Hematopoietic multipotent progenitor cell treated with erythropoietin and hydrocortisone succinate and interleukin-3 and kit ligand, for 17 days (in vitro differentiated cells): ENCODE data around the gene ZGLP1.

ENCODE experiments used
- DNase-seq: peaks from one replicate; pipeline ENCODE4 v3.0.0-alpha.2; 2015; ENCODE audit warnings: low spot score

Gene ZGLP1

DNA sequence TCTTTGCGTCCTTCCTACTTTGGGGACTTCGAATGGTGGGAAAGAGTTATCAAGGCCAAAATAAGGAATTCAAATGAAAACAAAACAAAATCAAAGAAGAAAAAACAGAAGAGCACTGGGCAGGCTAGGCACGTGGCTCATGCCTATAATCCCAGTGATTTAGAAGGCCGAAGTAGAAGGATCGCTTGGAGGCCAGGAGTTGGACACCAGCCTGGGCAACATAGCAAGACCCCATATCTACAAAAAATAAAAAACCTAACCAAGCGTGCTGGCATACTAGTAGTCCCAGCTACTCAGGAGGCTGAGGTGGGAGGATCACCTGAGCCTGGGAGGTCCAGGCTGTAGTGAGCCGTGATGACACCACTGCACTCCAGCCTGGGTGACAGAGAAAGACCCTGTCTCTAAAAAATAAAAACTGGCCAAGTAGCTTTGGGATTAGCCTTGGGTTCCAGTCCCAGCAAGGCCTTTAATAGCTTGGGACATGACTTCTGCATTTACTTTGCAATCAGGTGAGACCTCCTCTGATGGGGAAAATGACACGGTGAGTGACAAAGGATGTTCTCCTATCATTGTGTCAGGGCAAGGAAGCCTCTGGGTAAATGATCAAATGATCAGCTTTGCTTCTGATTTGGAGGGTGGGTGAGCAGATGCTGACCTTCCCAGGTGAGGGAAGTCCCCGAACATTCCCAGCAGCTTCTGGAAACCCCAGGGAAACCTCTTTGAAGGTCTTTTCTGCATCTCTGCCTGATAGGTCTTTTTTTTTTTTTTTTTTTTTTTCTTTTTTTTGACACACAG is 31.6 kb downstream of the ZGLP1 start:
- DNase-seq: no peak

DNA sequence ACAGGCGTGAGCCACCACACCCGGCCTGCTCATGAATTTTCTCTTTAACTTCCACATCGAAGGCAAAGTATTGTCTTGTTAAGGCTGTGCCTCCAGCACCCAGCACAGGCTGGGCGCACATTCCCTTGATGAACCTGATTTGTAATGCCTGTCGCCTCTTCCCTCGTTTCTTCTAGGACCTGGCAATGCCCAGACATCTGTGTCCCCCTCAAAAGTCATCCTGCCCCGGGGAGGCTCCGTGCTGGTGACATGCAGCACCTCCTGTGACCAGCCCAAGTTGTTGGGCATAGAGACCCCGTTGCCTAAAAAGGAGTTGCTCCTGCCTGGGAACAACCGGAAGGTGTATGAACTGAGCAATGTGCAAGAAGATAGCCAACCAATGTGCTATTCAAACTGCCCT is 35.0 kb downstream of the ZGLP1 start:
- no peak for DNase-seq

DNA sequence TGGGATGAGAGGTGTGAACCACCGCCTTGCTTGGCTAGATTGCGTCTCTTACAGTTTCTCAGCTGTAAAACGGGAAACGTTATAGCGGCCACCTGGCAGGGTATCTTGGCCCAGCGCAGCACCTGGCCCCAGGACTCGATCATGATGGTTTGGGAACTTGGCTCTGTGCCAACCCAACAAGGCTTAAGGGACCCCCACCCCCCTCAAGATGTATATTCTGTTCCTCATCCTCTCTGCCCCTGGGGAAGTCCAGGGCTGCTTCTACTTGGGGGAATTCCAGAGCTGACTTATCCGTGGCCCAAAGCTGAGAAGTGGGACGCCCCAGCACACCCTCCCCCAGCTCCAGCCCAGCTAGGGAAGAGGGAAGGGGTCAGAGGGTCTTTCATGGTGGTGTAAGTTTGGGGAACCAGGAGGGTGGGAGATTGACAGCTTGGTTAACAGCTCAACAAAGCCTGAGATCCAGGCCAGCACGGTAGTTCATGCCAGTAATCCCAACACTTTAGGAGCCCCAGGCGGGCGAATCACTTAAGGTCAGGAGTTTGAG is 38.0 kb downstream of the ZGLP1 start:
- no peak for DNase-seq

DNA sequence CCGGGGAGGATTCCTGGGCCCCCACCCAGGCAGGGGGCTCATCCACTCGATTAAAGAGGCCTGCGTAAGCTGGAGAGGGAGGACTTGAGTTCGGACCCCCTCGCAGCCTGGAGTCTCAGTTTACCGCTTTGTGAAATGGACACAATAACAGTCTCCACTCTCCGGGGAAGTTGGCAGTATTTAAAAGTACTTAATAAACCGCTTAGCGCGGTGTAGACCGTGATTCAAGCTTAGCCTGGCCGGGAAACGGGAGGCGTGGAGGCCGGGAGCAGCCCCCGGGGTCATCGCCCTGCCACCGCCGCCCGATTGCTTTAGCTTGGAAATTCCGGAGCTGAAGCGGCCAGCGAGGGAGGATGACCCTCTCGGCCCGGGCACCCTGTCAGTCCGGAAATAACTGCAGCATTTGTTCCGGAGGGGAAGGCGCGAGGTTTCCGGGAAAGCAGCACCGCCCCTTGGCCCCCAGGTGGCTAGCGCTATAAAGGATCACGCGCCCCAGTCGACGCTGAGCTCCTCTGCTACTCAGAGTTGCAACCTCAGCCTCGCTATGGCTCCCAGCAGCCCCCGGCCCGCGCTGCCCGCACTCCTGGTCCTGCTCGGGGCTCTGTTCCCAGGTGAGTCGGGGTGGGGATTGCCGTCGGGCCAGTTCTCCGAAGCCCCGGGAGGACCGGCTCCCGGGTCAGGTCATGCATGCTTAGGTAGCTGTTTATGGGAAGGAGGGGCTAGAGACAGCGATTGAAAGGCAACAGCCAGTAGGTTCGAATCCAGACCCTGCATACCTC is 38.8 kb downstream of the ZGLP1 start, which contains the start of gene ICAM1:
Gene ICAM1, plus strand, starts transcription at position 505 of the 779 bp plus-strand sequence. Its CDS starts 40 bp downstream, at position 545.
- DNase-seq: no peak

DNA sequence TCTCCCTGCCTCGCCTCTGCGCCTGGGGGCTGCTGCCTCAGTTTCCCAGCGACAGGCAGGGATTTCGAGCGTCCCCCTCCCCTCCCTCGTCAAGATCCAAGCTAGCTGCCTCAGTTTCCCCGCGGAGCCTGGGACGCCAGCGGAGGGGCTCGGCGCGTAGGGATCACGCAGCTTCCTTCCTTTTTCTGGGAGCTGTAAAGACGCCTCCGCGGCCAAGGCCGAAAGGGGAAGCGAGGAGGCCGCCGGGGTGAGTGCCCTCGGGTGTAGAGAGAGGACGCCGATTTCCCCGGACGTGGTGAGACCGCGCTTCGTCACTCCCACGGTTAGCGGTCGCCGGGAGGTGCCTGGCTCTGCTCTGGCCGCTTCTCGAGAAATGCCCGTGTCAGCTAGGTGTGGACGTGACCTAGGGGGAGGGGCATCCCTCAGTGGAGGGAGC is 39.4 kb downstream of the ZGLP1 start:
- DNase-seq: no peak

DNA sequence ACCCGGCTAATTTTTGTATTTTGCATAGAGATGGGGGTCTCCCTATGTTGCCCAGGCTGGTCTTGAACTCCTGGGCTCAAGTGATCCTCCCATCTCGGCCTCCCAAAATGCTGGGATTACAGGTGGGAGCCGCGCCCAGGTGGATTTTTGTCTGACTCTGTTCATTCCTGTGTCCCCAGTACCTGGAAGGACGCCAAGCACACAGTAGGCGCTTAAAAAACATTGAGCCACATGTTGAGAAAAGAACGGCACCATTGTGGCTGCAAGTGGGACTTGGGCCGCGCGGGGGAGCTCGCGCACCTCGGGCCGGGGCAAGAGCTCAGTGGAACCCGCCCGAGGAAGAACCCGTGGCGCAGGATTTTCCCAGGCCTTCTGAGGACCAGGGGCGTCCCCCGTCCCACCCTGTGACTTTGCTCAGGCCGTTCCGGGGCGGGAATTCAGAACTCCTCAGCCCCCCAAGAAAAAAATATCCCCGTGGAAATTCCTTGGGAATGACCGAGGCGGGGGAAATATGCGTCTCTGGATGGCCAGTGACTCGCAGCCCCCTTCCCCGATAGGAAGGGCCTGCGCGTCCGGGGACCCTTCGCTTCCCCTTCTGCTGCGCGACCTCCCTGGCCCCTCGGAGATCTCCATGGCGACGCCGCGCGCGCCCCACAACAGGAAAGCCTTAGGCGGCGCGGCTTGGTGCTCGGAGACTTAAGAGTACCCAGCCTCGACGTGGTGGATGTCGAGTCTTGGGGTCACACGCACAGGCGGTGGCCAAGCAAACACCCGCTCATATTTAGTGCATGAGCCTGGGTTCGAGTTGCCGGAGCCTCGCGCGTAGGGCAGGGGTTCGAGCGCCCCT is 40.1 kb downstream of the ZGLP1 start:
- DNase-seq: peak; percentile 87

DNA sequence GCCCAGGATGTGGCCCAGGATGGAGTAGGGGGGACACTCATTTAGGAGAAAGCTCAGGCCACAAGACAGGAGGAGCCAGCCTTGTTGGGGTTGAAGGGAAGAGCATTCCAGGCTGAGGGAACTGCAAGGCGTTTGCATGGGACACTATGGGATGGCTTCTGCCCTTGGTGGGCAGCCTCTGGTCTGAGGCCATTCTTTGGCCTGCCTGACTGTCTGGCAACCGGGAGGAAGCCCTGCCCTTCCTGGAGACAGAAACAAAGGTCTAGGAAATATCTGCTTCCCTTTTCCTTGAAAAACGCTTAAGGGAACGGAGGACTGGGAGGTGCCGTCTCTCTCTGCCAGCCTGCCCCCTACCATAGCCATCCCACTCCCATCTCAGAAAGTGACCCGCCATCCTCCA is 41.5 kb downstream of the ZGLP1 start:
- DNase-seq: no peak

DNA sequence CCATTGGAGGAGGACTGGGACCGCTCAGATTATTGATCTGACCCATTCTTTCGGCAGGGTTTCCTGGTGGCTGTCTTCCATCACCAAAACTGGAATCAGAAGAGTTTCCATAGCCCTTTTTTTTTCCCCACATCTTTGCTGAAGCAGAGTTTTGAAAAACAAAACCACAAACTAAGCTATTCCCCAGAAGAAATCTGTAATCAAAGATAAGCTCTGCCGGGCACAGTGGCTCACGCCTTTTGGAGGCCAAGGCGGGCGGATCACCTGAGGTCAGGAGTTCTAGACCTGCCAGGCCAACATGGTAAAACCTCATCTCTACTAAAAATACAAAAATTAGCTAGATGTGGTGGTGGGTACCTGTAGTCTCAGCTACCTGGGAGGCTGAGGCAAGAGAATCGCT is 42.9 kb downstream of the ZGLP1 start:
- no peak for DNase-seq

DNA sequence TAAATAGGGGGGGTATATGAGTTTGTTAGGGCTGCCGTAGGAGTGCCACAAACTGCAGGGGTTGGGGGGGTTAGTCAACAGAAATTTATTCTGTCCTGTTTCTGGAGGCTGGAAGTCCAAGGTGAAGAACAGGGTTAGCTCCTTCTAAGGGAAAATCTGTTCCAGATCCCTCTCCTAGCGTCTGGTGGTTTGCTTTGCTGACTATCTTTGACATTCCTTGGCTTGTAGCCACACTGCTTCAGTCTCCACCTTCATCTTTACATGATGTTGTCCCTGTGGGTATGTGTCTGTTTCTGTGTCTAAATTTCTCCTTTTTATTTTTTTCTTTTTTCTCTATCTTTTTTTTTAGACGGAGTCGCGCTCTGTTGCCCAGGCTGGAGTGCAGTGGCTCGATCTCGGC is 46.8 kb downstream of the ZGLP1 start:
- no peak for DNase-seq

DNA sequence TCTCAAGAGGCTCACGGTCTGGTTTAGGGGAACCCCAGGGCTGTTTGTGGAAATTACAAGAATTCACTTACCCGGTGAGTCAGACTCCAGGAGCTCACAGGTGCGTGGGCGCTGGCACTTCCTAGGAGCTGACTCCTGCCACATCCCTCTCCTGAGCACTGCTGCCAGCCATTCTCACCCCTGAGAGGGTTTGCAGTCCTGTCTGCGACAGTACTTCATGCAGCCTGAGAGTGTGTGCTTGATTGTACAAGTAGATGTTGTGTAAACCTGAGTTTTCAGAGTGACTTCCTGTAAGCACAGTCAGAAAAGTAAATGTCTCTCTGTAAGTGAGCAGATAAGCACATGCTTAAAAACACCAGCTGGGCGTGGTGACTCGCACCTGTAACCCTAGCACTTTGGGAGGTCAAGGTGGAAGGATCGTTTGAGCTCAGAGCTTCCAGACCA is 49.5 kb downstream of the ZGLP1 start:
- DNase-seq: no peak

DNA sequence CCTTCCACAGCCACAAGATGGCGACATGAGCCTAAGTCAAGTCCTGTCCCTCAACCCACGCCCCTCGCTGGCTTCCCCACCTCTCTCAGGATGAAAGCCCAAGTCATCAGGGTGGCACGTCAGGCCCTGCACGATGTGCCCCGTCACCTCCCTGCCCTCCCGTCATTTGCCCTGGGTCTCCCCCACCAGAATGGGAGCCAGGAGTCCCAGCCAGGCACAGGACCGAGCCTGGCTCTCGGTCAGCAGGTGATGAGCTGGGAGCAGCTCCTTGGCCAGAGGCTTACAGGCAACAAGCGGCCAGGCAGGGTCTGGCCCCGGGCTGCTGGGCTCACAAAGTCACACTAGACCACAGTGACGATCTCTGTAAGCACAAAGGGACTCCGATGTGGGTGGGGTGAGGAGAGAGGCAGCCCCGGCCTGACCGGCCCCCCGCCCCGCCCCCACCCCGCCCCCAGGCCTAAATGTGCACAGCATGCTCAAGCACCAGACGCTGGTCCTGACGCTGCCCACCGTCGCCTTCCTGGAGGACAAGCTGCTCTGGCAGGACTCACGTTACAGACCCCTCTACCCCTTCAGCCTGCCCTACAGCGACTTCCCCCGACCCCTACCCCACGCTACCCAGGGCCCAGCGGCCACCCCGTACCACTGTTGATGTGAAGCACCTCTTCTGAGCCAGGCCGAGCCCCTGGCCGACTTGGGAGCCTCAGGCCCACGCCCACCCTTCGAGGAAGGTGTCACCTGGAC is 50.3 kb downstream of the ZGLP1 start:
- DNase-seq: peak; percentile 88

DNA sequence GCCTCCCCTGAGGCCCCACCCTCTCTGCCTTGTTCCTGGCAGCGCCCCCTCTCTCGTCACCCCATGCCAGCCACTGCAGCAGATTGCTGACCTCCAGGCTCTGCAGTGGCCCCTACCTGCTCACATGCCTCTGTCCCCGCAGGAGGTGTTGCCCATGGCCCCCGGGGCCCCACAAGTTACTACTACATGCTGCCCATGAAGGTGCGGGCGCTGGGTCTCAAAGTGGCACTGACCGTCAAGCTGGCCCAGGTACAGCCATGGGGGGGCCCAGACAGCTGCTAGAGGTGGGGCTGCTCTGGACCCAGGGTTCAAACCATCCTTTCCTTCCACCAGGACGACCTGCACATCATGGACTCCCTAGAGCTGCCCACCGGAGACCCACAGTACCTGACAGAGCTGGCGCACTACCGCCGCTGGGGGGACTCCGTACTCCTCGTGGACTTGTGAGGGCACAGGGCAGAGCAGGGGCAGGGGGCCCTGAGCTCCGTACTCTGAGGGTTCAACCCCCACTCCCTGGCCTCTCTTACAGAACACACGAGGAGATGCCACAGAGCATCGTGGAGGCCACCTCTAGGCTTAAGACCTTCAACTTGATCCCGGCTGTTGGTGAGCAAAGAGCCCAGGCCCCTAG is 51.4 kb downstream of the ZGLP1 start:
- DNase-seq: no peak

DNA sequence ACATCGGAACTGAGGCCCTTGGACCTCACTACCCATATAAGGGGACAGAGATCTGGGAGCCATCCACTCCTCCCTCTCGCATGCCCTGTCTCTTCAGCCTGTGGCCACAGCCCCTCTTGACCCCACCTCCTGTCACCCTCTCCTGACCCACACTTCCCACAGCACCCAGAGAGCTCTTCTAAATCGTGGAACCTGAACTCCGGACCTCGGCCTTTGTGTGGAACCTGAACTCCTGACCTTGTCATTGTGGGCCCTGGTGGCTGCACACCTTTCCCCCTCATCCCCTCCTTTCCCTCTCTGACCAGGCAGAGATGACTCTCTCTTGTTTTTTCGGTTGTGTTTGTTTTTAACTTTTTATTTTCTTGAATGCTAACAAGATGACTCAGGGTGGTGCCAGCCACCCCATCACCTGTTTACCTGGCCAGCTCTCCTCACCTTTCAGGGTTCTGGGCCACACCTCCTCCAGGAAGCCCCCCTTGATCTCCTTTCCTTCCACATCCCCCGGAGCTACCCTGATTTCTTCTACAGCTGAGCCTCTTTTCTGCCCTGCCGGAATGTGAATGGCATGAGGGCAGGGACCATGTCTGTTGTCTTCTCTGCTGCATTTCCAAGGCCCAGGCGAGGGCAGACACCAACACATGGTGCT is 52.5 kb downstream of the ZGLP1 start:
- DNase-seq: no peak

DNA sequence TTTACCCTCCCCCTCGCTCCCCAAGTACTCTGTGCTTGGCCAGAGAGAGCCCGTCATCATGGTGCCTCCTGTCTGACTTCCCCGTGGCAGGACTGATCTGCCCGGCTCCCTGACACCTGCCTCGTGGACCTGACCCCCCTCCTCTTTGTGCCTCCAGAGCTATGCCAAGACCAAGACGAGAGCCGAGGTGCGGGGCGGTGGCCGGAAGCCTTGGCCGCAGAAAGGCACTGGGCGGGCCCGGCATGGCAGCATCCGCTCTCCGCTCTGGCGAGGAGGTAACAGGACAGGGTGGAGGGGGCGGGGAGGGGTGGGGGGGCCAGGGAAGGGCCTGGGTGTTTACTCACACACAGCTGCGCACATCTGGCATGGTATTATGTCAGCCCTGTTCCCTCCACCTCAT is 53.1 kb downstream of the ZGLP1 start:
- no peak for DNase-seq

DNA sequence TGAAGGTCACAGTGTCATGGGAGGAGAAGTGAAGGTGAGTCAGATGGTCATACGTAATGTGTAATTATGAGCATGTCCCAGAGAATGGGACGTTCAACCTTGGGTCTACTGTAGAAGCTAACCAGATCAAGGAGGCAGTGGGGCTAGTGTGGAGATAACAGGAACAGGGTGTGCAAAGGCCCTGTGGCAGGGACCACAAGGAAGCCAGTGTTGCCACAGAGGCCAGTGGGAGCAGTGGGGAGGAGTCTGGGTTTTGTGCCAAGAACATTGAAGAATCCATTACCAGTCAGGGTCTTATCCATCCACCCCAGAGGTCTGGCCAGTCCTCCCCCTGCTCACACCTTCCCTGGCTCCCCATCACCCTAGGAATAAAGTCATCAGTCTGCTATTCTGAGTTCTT is 54.3 kb downstream of the ZGLP1 start:
- DNase-seq: no peak
